Endothelial cell of umbilical vein (primary cell): ENCODE data around the gene ASB5. TPM values are rescaled to one million over a fixed set of nuclear protein-coding genes. Genes with fewer than 3 reads are reported as not detected.

Source experiments
- BruUV-seq: library from RNA; stranded (reverse); fragments of 400-500 nt; replicated peaks from 2 replicates; lab custom pipeline; 2021; lab: Mats Ljungman, UMichigan
- CTCF ChIA-PET: fragments of 300-600, 350-600 bp; sonication (Branson Sonifier 250); formaldehyde crosslinking; loops from one replicate; lab custom pipeline; 2021; ENCODE audit warnings: antibody characterized with exemption, inconsistent platforms; lab: Charles Lee
- POLR2A ChIA-PET: fragments of 300-600, 350-600 bp; sonication (Branson Sonifier 250); formaldehyde crosslinking; loops from one replicate; lab custom pipeline; 2021; ENCODE audit warnings: antibody characterized with exemption, inconsistent platforms; lab: Charles Lee
- DNase-seq: peaks from one replicate; pipeline ENCODE4 v3.0.0-alpha.2; 2011; ENCODE audit warnings: low read depth, low spot score
- FAIRE-seq: peaks from 2 replicates; lab custom pipeline; 2011; peaks lifted over from hg19 to GRCh38; lab: Jason Lieb, UNC
- H2AFZ ChIP-seq: 2 replicates; pipeline ENCODE4 v1.6.0; 2012; ENCODE audit warnings: low read depth, low read length, control low read depth, inconsistent platforms
- H3K27ac ChIP-seq: 2 replicates; pipeline ENCODE4 v1.5.1; 2011; ENCODE audit warnings: low read depth, mild to moderate bottlenecking, control low read depth, low read length, moderate library complexity; ENCODE audit not compliant: insufficient read depth
- H3K27me3 ChIP-seq, 2 experiments: 2 replicates each; pipeline versions ENCODE4 v1.6.0 to v1.6.1; 2011; ENCODE audit warnings: low read length in 2 of 2, mixed read lengths in 1 of 2; ENCODE audit not compliant: control insufficient read depth in 2 of 2, insufficient read depth in 2 of 2
- H3K36me3 ChIP-seq, 2 experiments: 2 replicates in 1 of 2; 3 replicates in 1 of 2; pipeline ENCODE4 v1.5.1; 2011; ENCODE audit warnings: low read length in 2 of 2, mild to moderate bottlenecking in 1 of 2, moderate library complexity in 1 of 2; ENCODE audit not compliant: control insufficient read depth in 2 of 2, insufficient read depth in 2 of 2; ENCODE audit errors: extremely low read depth in 1 of 2
- H3K4me1 ChIP-seq: 3 replicates; pipeline ENCODE4 v1.5.1; 2011; ENCODE audit warnings: mild to moderate bottlenecking, low read length; ENCODE audit not compliant: control insufficient read depth, insufficient read depth; ENCODE audit errors: extremely low read depth
- H3K4me2 ChIP-seq: 2 replicates; pipeline ENCODE4 v1.6.1; 2011; ENCODE audit warnings: low read length, control low read depth, mixed read lengths; ENCODE audit not compliant: insufficient read depth
- H3K4me3 ChIP-seq, 3 experiments: fragments of 200-600 bp in 1 of 3; sonication (generic), shearing (Covaris generic) in 1 of 3; replicated peaks in 1 of 3; 2 replicates each; pipeline ENCODE4 v1.5.1; 2011 to 2016; ENCODE audit warnings: control low read depth in 3 of 3, low read length in 3 of 3, mild to moderate bottlenecking in 2 of 3, inconsistent platforms in 1 of 3, low read depth in 1 of 3, moderate library complexity in 1 of 3; ENCODE audit not compliant: insufficient read depth in 1 of 3
- H3K79me2 ChIP-seq: 2 replicates; pipeline ENCODE4 v1.6.0; 2012; ENCODE audit warnings: low read length, inconsistent platforms; ENCODE audit not compliant: control insufficient read depth, insufficient read depth
- H3K9ac ChIP-seq: replicated peaks from 2 replicates; pipeline ENCODE3; 2011; ENCODE audit warnings: low read length, control low read depth; ENCODE audit not compliant: insufficient read depth; ENCODE audit errors: extremely low read depth
- H3K9me1 ChIP-seq: replicated peaks from 3 replicates; pipeline ENCODE4 v1.6.0; 2011; ENCODE audit warnings: mild to moderate bottlenecking, low read length; ENCODE audit not compliant: control insufficient read depth, insufficient read depth; ENCODE audit errors: extremely low read depth
- H3K9me3 ChIP-seq: replicated peaks from 2 replicates; pipeline ENCODE4 v1.5.1; 2012; ENCODE audit warnings: low read length, inconsistent platforms; ENCODE audit not compliant: control insufficient read depth, insufficient read depth
- H4K20me1 ChIP-seq: replicated peaks from 2 replicates; pipeline ENCODE3; 2011; ENCODE audit warnings: mild to moderate bottlenecking, low read length; ENCODE audit not compliant: control insufficient read depth, insufficient read depth; ENCODE audit errors: extremely low read depth
- EZH2 ChIP-seq: IDR thresholded peaks from 2 replicates; pipeline ENCODE4 v1.6.1; 2012; ENCODE audit warnings: borderline replicate concordance, low read depth, mild to moderate bottlenecking, moderate library complexity, low read length, inconsistent platforms; ENCODE audit not compliant: severe bottlenecking
- FOS ChIP-seq: IDR thresholded peaks from 2 replicates; pipeline ENCODE4 v1.6.1; 2011; ENCODE audit warnings: mild to moderate bottlenecking, low read length, moderate library complexity, borderline replicate concordance; ENCODE audit not compliant: insufficient read depth
- GATA2 ChIP-seq: IDR thresholded peaks from 2 replicates; pipeline ENCODE4 v1.7.0; 2011; ENCODE audit warnings: low read depth, mild to moderate bottlenecking, moderate library complexity, mixed read lengths, low read length; ENCODE audit not compliant: insufficient read length, insufficient read depth
- JUN ChIP-seq: IDR thresholded peaks from 2 replicates; pipeline ENCODE4 v1.6.1; 2011; ENCODE audit warnings: borderline replicate concordance, low read depth; ENCODE audit not compliant: insufficient read length, insufficient read depth
- MYC ChIP-seq: IDR thresholded peaks from one replicate; pipeline ENCODE4 v1.6.1; 2011; ENCODE audit warnings: mild to moderate bottlenecking, low read depth, low read length
- POLR2A ChIP-seq: IDR thresholded peaks from 2 replicates; pipeline ENCODE4 v1.6.1; 2012; ENCODE audit warnings: low read depth, mild to moderate bottlenecking, control low read depth, low read length
- POLR2AphosphoS5 ChIP-seq: IDR thresholded peaks from 2 replicates; pipeline ENCODE4 v1.6.1; 2012; ENCODE audit warnings: low read depth, mild to moderate bottlenecking, control low read depth, low read length, moderate library complexity; ENCODE audit not compliant: insufficient read depth
- dilution Hi-C: fragments of 300-500 bp; cut with MboI; formaldehyde crosslinking; loops from one replicate; pipeline ENCODE4 v1.15.0; 2019; ENCODE audit warnings: low sequenced_read_pairs; ENCODE audit not compliant: extremely low pct_ligation_motif_present
- intact Hi-C: fragments of 100-400 bp; cut with micrococcal nuclease; formaldehyde crosslinking; loops from one replicate; pipeline ENCODE4 v1.10.0; 2022
- polyA plus RNA-seq, 4 experiments: library from polyadenylated mRNA; depleted of rRNA in 3 of 4; stranded (reverse) in 3 of 4; unstranded in 1 of 4; fragments of >200 nt; gene quantifications; 2 replicates each; pipeline versions ENCODE4 v1.2.1 to v1.2.3, GENCODE V29; 2011 to 2012; ENCODE audit warnings: missing spikeins in 1 of 4
- total RNA-seq: library from RNA; stranded (reverse); gene quantifications from 2 replicates; pipeline ENCODE4 v1.2.3, GENCODE V29; 2021
- TF ChIP-seq, protein P1 (sequence below): IDR thresholded peaks from 2 replicates; pipeline ENCODE4 v1.6.1; 2011; ENCODE audit not compliant: insufficient read depth, insufficient read length
- TF ChIP-seq, protein P2 (sequence below), 2 donors: IDR thresholded peaks; 1 replicate in 1 of 2; 2 replicates in 1 of 2; pipeline ENCODE4 v1.5.1; 2011; ENCODE audit warnings: low read length in 2 of 2, mild to moderate bottlenecking in 2 of 2, moderate library complexity in 2 of 2, control low read depth in 1 of 2, inconsistent platforms in 1 of 2, low read depth in 1 of 2; ENCODE audit not compliant: insufficient read depth in 1 of 2; ENCODE audit errors: extremely low read depth in 1 of 2

Gene ASB5
- total and polyA plus RNA-seq, 2 donors (not counting 3 experiments of a cell fraction or from before 2014, with no cell fraction given), result not detected

- no peak for DNase-seq
- no peak overlapping the region for H3K27ac ChIP-seq
- H3K36me3 ChIP-seq, result no peaks in the 10 kb centered on the region
- intact Hi-C loops (no loop called here), dilution Hi-C loops (no loop called here)
- H4K20me1 ChIP-seq, result no peaks in the 10 kb centered on the region
- ChIA-PET POLR2A (no interaction called here), CTCF (interaction anchor here (1.6 kb wide), 1 partner anchor 157 kb away, joined by 4 read pairs; no protein-coding TSS in a partner anchor)
- TF ChIP-seq JUN (no peak), POLR2AphosphoS5 (no peak), EZH2 (no peak), GATA2 (no peak), FOS (no peak), MYC (no peak), POLR2A (no peak)
- TF ChIP-seq, protein P1, sequence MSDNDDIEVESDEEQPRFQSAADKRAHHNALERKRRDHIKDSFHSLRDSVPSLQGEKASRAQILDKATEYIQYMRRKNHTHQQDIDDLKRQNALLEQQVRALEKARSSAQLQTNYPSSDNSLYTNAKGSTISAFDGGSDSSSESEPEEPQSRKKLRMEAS, result no peak
- TF ChIP-seq, protein P2, sequence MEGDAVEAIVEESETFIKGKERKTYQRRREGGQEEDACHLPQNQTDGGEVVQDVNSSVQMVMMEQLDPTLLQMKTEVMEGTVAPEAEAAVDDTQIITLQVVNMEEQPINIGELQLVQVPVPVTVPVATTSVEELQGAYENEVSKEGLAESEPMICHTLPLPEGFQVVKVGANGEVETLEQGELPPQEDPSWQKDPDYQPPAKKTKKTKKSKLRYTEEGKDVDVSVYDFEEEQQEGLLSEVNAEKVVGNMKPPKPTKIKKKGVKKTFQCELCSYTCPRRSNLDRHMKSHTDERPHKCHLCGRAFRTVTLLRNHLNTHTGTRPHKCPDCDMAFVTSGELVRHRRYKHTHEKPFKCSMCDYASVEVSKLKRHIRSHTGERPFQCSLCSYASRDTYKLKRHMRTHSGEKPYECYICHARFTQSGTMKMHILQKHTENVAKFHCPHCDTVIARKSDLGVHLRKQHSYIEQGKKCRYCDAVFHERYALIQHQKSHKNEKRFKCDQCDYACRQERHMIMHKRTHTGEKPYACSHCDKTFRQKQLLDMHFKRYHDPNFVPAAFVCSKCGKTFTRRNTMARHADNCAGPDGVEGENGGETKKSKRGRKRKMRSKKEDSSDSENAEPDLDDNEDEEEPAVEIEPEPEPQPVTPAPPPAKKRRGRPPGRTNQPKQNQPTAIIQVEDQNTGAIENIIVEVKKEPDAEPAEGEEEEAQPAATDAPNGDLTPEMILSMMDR (IDR thresholded peaks at IDR 0.05; ENCODE audit: extremely low read depth in 1 of 2, insufficient read depth in 1 of 2, low read depth in 1 of 2, low read length in 2 of 2), result no peak
- no peaks in the 10 kb centered on the region for H3K79me2 ChIP-seq
- H3K27me3 ChIP-seq, result peaks cover 0 to 4% of the 10 kb centered on the region in 2 experiments
- H3K4me2 ChIP-seq, result no peak overlapping the region
- H2AFZ ChIP-seq, result no peak overlapping the region
- no TSS peak for BruUV-seq
- no peaks in the 10 kb centered on the region for H3K4me1 ChIP-seq
- H3K9ac ChIP-seq, result no peak overlapping the region
- no peaks in the 10 kb centered on the region for H3K9me3 ChIP-seq
- H3K4me3 ChIP-seq, result no peak overlapping the region
- no peak for FAIRE-seq
- H3K9me1 ChIP-seq, result no peaks in the 10 kb centered on the region
Measured at GRCh38 chr4:176306837-176307665, 38.0 kb upstream of the ASB5 start.
